Measurements from ENCODE around the gene TSPAN5.
"Not testable (repeated sequence)": the region's sequence is repeated elsewhere in the genome, so short reads cannot be mapped to it uniquely, and the experiment has no call there.

Gene TSPAN5

DNA sequence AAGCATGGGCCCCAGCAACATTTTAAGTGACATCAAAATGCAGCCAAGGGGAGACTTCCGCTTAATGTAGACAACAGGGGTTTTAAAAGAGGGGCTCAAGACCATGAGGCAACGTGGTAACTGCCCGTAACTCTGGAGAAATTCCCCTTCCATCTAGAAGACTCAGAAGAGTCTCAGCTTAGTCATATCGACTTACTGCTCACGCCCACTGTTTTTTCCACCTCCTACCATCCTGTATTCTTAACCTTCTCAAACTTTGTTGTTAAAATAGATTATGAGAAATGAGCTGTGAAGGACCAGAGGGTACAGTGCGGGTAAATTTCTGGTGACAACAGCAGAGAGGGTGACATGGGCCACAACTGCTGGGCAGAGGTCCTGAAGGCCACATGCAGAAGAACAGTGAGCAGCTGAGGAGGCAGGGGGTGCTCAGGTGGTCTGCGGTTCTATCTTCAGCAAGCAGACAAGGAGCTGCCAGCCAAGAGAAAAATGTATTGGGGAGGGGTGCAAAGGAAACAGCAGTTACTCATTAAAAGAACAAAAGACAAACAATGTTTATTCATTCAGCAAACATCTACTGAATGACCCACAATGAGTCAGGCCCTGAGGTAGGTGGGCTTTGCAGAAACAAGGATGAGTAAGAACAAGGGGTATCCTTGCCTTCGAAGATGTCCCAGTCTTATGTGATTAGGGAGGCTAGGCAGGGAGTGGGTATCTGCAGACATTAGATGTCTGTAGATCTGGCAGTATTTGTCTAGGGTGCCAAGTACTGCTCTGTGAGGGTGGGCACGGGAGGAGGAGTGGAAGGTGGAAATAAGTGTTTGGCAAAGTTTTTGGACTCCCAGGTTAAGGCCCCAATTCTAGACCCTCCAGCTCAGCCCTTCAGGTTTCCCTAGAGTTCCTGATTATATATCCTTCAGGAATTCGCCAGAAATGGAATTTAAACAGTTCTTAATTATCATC is 175.3 kb downstream of the TSPAN5 start:
- DNase-seq: peak; percentile 39

GRCh38 chr4:98482503-98482846 is 175.9 kb downstream of the TSPAN5 start:
- no peak for DNase-seq

DNA sequence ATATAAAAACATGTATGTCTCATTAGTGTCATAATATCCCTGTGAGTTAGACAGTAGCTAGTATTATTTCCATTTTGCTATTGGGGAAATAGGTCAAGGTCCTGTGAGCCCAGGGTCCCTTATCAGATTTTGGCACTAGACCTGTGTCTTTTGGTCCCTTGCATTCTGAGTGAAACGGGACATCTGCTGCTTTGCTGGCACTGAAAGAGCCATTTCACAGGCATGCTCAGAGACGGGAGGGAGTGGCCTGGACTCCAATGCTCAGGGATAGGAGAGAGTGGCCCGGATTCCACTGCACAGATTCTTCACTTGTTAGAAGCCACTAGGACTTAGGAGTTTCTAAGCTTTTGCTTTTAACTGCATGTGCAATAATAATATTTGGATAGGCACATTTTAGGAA is 177.2 kb downstream of the TSPAN5 start:
- DNase-seq: no peak

GRCh38 chr4:98480535-98480934 is 177.9 kb downstream of the TSPAN5 start:
- no peak for DNase-seq

- DNase-seq: not testable (repeated sequence)
These were observed 178.8 kb downstream of the TSPAN5 start for GRCh38 chr4:98479590-98479989.

GRCh38 chr4:98476891-98477290 is 181.5 kb downstream of the TSPAN5 start:
- DNase-seq: no peak

DNA sequence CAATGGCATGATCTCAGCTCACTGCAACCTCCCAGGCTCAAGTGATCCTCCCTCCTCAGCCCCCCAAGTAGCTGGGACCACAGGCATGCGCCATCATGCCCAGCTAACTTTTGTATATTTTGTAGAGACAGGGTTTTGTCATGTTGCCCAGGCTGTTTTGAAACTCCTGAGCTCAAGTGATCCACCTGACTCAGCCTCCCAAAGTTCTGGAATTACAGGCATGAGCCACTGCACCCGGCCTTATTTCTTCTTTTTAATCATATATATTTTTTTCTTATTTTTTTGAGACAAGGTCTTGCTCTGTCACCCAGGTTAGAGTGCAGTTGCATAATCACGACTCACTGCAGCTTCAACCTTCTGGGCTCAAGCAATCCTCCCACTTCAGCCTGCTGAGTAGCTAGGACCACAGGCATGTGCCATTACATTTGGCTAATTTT is 184.0 kb downstream of the TSPAN5 start:
- no peak for DNase-seq

DNA sequence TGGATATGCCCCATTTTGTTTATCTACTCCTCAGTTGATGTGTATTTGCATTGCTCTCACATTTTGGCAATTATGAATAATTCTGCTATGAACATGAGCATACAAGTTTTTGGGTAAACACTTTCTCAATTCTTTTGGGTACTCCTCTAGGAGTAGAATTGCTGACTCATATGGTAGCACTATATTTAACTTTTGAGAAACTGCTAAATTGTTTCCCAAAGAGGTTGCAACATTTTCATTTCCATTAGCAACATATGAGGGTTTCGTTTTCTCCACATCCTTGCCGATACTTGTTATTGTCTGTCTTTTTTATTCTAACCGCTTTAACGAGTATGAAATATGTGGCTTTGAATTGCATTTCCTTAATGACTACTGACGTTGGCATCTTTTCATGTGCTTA is 185.4 kb downstream of the TSPAN5 start:
- DNase-seq: no peak

GRCh38 chr4:98470831-98471230 is 187.6 kb downstream of the TSPAN5 start:
- DNase-seq: no peak

DNA sequence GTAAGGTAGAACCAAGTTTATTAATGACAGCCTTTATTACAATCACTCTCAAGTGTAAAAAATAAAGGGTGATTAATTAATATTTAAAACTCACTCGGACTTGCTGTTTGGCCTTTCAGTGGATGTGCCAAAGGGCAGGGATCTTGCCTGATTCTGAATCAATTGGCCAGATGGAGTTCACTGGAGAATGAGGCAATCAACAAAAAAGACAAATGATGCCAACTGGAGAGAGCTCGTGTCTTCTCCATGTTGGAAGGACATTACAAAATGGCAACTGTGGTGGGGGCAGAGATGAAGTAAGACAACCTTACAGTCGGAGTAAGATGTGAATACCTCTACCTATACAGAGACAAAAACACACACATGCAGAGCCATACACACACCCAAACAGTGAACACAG is 188.0 kb downstream of the TSPAN5 start:
- DNase-seq: no peak

GRCh38 chr4:98469771-98470170 is 188.6 kb downstream of the TSPAN5 start:
- DNase-seq: no peak

- no peak for DNase-seq
These were observed 189.7 kb downstream of the TSPAN5 start for GRCh38 chr4:98468709-98469108.

- DNase-seq: peak; percentile 64
These were observed 190.8 kb downstream of the TSPAN5 start for GRCh38 chr4:98467627-98468072.

DNA sequence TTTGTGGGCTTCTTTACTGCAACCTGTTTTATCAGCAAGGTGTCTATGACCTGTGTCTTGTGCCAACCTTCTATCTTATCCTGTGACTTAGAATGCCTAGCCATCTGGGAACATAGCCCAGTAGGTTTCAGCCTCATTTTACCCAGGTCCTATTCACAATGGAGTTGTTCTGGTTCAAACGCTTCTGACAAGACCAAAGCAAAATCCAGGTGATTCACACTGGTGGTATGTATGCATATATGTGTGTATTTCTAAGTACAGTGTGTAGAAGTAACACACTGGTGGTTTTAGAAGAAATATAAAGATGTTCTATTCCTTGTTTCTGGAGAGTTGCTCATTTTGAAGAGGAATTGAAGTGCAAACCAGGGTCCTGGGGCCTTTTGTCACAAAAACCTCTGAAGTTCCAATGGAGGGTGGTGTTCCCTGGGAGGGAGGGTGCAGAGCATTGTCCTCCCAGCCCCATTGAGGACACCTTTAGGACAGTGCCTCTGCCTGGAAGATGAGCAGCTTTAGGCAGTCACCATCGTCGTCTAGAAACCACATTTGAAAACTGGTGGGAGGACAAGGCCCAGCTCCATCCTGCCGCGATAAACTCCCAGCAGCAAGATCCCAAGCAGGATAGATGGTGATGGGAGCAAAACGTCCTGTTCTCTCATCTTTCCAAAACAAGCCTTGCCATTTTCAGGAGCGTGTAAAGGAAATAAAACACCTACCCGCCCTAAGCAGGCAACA is 191.4 kb downstream of the TSPAN5 start:
- no peak for DNase-seq

GRCh38 chr4:98462487-98462886 is 195.9 kb downstream of the TSPAN5 start:
- DNase-seq: no peak

DNA sequence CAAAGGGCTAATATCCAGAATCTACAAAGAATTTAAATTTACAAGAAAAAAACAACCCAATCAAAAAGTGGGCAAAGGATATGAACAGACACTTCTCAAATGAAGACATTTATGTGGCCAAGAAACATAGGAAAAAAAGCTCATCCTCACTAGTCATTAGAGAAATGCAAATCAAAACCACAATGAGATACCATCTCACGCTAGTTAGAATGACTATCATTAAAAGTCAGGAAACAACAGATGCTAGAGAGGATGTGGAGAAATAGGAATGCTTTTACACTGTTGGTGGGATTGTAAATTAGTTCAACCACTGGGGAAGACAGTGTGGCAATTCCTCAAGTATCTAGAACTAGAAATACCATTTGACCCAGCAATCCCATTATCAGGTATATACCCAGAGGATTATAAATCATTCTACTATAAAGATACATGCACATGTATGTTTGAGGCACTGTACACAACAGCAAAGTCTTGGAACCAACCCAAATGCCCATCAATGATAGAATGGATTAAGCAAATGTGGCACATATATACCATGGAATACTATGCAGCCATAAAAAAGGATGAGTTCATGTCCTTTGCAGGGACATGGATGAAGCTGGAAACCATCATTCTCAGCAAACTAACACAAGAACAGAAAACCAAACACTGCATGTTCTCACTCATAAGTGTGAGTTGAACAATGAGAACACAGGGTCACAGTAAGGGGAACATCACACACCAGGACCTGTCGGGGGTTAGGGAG is 197.1 kb downstream of the TSPAN5 start:
- not testable (repeated sequence) for DNase-seq

- DNase-seq: not testable (repeated sequence)
These were observed 201.0 kb downstream of the TSPAN5 start for GRCh38 chr4:98457422-98457821.

DNA sequence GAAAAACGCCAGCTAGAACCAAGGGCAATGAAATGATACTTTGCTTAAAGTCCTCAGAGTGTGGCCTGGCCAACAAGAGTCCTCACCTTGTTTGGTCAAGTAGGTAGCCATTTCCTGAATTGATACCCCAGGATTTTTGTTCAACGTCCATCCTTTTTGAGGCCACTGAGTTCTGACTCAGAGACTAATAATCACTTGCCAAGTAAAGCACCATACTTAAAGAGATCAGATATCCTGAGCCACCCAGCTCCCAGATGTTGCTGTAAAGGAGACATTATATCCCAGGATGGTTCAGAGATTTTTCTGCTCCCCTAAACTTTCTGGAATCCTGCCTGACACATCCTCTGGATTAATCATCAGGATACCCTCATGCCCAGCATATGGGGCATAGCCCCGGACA is 206.3 kb downstream of the TSPAN5 start:
- no peak for DNase-seq

- DNase-seq: no peak
These were observed 209.5 kb downstream of the TSPAN5 start for GRCh38 chr4:98448908-98449307.

- no peak for DNase-seq
These were observed 210.8 kb downstream of the TSPAN5 start for GRCh38 chr4:98447648-98448047.

GRCh38 chr4:98446499-98447375 is 211.7 kb downstream of the TSPAN5 start:
- DNase-seq: peak; percentile 46

DNA sequence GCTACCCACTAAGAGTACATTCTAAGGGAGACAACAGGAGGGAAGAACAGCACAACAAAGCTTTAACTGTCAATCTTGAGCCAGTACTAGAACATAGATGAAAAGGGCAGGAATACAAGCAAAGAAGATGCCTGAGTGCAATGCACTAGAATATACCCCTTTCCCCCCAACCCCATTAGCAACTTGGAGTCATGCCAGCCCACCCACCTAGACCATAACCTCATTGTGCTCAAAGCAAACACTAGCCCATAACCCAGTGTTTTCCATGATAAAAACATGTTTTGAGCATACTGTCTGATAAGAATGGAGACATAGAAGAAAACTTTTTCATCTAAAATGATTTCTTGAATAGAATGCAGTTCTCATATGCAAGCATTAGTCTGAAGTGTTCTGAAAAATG is 214.0 kb downstream of the TSPAN5 start:
- no peak for DNase-seq

Measured in stimulated activated naive CD4-positive, alpha-beta T cell treated with Interleukin-2 at 50 U/mL for 16 hours (primary cell).